GM19452 (cell line): Measurements from ENCODE around the gene DPM2.

Source experiments
- ATAC-seq: cut with Tn5 transposase; IDR thresholded peaks from one replicate; pipeline ENCODE4 v1.9.1; 2021; ENCODE audit not compliant: unreplicated experiment

DPM2 gene

DNA sequence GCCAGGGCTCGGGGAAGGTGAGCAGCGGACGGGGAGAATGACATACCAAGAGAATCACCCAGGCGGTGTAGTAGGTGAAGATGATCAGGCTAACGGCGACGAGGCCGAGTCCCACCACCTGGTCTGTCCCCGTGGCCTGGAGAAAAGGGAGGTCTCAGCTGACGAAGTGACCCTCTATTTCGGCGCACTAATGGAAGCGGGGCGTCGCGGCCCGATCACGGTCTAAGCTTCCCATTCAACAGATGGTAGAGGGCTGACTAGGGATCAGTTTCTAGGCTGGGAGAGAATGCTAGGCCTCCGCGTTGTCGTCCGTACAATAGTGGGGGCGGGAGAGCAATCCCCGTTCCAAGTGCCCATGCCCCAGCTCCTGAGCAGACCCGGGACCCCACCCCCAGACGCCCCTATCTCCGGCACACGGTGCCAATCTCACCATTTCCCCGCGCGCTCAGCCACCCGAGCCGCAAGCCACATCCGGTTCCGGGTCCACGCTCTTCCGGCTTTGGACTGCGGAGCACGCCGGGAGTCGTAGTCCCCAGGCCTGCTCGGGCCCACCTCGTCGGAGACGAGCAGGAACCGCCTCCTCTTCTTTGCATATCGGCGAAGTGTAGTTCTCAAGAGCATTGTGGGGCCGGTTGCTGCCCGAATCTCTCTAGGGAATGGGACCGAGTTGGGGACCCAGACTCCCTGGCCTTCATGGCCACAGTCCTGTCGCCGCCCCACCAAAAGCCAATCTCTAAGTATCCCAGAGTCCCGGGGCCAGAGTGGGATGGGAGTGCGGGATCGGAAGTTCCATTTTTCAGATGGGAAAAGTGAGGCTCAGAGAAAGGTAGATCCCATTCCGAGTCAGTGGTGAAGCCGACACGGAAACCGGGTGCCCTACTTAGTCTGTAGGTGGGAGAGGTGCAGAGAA, at the start of gene DPM2:
DPM2 (minus strand) TSS at position 467 of the 910 bp plus-strand sequence; CDS start at position 433, 34 bp downstream.
- peak; percentile 92 for ATAC-seq

GRCh38 chr9:127987103-127987614, 49.5 kb upstream of the DPM2 start:
- no peak for ATAC-seq

DNA sequence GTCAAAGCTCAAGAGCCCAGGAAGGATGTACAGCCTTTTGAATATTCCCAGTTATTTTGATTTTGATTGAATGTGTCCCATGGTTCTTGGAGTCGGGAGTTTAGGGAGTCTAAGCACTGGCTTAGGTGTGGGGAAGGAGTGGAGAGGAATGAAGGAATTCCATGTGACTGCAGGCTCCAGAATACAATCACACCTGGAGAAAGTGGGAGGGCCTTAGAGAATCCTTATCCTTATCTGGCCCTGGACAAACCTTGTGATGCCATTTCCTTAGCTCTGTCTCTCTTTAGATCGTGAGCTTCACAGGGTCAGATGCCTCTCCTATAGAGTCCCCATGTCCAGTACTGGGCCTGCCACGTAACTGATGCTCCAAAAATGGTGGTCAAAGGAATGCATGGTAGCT, 47.4 kb upstream of the DPM2 start:
- ATAC-seq, result no peak

DNA sequence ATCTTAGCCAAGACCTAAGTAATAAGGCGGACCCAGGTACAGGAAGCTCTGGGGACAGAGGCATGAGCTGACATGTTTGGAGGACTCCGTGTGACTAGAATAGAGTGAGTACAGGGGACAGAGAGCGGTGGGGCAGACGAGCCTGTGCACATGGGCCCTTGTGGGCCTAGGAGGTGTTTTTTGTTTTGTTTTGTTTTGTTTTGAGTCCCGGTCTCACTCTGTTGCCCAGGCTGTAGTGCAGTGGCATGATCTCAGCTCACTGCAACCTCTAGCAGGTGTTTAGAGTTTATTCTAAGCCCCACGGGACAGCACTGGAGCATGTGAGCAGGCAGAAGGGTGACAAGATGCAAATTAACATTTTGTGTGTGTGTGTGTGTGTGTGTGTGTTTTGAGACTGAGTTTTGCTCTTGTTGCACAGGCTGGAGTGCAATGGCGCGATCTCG, 46.2 kb upstream of the DPM2 start:
- no peak for ATAC-seq

GRCh38 chr9:127982912-127983311, 45.3 kb upstream of the DPM2 start:
- no peak for ATAC-seq

DNA sequence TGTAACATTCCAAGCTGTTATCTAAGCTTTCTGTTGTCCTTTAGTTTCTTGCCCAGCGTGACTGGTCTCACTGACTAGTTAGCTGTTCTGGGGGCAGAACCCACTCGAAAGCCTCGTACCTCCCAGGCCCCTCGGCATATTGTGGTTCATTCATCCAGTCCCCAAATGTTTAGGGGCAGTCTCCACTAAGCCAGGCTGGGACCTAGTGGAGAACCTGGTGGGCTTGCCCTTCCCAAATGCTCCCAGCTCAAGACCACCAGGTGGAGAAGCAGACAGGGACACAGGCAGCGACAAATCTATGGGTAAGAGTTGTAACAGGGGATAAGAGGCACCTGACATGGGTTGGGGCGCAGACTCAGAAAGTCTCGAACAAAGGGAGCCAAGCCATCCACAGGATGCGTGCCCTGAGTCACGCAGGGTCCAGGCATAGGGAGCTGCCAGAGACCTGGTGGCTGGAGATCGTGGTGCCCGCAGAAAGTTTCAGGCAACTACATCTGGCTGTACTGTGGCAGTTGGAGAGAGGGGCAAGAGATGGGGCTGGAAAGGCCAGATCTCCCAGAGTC, 44.0 kb upstream of the DPM2 start:
- ATAC-seq, result no peak

GRCh38 chr9:127980706-127981558, 43.3 kb upstream of the DPM2 start, which contains the start of gene EEIG1:
Gene EEIG1 (minus strand): TSS chr9:127980989. CDS start chr9:127980137, 852 bp downstream.
- ATAC-seq, result peak; percentile 75

DNA sequence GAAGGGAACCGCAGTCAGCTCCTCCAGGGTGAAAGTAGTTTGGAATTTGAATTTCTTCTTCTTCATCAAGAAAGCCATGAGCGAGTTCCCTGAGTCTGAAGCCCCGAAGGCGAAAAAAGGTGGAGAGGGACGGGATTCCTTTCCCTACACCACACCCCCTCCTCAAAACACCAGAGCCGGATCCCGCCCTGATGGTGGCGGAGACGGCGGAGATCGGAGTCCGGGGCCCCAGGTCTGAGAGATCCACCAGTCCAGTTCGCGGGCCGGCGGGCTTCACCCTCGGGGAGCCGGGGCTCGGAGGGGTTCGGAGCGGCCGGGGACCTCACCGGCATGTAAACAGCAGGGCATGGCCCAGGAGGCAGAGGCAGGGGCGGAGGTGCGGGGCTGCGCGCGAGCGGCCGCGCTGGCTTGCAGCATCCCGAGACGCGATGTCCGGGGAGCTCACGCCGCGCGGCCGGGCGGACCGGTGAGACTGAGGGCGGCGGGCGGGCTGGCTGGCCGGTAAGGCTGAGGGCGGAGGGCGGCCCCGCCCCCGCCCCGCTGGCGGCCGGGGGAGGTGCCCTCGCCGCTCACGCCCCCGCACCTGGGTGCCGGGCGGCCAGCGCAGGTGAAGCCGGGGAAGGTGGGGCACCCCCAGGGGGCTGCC, 42.5 kb upstream of the DPM2 start:
- peak; percentile 30 for ATAC-seq

DNA sequence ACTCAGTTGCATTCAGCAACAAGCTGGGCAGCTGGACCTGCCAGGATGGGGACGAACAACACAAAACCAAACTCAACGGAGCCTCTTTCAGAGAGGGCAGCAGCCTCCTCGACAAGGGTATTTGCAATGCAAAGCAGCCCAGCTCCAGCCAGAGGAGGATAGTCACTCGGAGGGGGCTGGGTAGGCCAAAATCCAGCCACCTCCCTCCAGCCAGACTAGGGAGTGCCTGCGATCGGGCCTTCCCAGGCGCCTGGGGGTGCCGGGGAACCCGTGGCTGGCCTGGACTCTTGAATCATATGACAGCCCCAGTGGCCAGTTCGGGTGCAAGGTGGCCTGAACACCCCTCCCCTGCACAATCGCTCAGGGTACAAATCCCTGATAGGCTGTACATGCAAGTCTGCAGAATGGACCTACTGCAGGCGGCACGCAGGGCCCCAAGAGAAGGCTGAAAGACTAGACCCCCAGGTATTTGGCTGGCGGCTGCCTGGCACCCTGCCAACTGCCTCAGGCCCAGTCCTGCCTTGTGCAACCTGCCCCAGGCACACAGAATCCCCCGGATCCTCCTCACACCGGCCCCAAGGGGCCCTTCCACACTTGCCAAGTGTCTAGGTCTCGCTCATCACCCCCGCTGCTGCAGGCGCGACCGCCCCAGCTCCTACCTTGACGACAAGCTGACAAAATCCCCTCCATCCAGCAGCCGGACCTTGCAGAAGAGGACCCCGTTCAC, 41.8 kb upstream of the DPM2 start:
- ATAC-seq, result no peak

- ATAC-seq, result no peak
These were observed 41.3 kb upstream of the DPM2 start for GRCh38 chr9:127979015-127979332.

GRCh38 chr9:127977884-127978647, 40.4 kb upstream of the DPM2 start:
- no peak for ATAC-seq

DNA sequence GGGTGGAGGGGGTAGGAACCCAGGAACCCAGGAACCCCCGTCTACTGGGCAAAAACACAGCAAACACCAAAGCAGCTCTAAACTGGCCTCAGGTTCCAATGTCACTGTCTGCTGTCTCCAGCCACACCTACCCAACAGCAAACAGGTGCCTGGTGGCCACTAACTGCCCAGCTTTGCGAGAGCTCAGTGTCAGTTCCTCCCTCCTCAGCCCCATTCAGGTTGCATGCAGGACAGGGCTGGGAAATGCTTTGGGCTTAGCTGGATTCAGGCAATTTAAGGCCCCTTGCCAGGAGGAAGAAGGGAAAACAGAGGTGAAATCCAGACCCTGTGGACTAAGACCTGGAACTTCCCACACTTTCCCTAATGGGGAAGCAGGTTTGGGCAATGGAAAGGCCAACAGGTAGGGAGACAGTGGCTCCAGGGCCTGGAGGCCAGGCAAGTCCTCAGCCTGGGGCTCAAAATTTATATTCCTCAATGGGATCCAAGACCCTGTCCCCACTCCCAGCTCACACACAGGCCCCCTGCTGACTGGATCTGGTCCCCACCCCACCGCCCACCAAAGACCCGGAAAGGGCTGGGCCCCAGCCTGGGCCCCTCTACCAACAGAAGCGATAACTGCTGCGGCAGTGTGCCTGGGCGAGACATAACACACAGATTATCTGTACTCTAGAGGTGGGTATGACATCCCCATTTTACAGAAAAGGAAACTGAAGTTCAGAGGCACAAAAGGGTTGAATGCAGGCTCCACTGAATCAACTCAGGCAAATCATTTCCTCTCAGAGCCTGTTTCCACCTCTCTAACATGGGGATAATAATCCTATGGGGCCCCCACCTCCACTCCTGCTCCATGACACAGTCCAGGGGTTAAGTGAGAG, 39.6 kb upstream of the DPM2 start:
- ATAC-seq, result no peak

DNA sequence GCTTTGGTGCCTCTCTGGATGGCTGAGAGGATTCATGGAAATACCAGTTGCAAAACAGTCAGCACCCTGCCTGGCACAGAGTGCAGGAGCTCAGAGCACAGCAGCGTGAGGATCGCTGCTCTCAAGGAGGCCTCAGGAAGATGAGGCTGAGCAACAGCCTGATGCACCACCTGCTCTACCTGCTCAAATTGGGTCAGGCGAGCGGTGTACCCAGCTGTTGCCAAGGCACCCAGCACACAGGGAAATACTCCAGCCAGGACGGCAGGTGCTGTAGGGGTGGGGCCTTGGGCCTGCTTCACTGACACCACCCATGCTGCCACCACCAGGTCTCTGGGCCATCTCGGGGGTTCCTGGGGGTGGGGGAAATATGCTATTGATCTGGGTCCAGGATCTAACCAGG, 38.8 kb upstream of the DPM2 start:
- no peak for ATAC-seq

- no peak for ATAC-seq
These were observed 38.0 kb upstream of the DPM2 start for GRCh38 chr9:127975376-127976315.

- no peak for ATAC-seq
These were observed 37.2 kb upstream of the DPM2 start for GRCh38 chr9:127974769-127975261.

DNA sequence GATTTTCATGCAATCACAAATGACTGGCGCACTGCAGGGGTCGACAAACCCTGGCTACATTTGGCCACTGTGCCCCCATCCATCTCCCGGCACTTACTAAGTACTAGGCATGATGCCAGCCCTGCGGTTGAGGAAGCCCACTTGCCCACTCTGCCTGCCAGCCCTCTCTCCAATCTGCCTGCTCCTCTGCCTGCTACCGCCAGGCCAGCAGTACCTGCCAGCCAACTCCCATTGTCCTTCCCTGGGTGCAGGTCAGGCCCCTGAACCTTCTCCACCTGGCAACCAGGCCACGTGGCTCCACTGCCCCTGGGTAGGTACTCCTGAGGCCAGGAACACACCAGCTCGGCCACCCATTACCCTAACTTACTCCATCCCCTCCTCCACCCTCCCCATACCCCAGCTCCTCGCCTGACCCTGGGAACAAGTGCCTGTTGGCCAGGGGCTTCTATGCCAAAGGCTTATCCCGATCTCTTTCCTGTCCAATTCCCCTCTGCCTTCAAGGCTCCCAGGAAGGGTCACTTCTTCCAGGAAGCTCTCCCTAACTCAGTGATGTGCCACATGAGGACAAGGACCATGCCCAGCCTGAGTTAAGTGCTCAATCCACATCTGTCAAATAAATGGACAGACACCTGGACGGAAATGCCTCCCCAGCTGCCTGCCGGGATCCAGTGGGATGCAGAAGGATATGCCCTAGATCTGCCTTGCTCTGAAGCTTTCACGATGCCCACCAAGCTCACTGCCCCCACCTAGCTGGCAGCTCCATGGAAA, 36.5 kb upstream of the DPM2 start:
- ATAC-seq, result no peak
